Measurements from ENCODE around the gene USP34.

Gene USP34

GRCh38 chr2:61353909-61354308 lies 117.0 kb downstream of the USP34 start:
- H3K27ac ChIP-seq, result no peak overlapping the region
- TF ChIP-seq CTCF (conservative IDR thresholded peaks at IDR 0.05), result no peak

- no peak for TF ChIP-seq CTCF (conservative IDR thresholded peaks at IDR 0.05)
- H3K27ac ChIP-seq, result no peak overlapping the region
Observed at GRCh38 chr2:61350777-61351176, 120.1 kb downstream of the USP34 start.

- no peak overlapping the region for H3K27ac ChIP-seq
- no peak for TF ChIP-seq CTCF (conservative IDR thresholded peaks at IDR 0.05)
Observed at GRCh38 chr2:61343141-61343540, 127.7 kb downstream of the USP34 start.

GRCh38 chr2:61340242-61340641 lies 130.6 kb downstream of the USP34 start:
- TF ChIP-seq CTCF (conservative IDR thresholded peaks at IDR 0.05), result no peak

GRCh38 chr2:61338447-61338846 lies 132.4 kb downstream of the USP34 start:
- no peak overlapping the region for H3K27ac ChIP-seq
- no peak for TF ChIP-seq CTCF (conservative IDR thresholded peaks at IDR 0.05)

More at GRCh38 chr2:61340242-61340641, 130.6 kb downstream of the USP34 start:
- H3K27ac ChIP-seq, result no peak overlapping the region

GRCh38 chr2:61335187-61335586 lies 135.7 kb downstream of the USP34 start:
- TF ChIP-seq CTCF (conservative IDR thresholded peaks at IDR 0.05), result no peak
- H3K27ac ChIP-seq, result no peak overlapping the region

GRCh38 chr2:61334466-61334865 lies 136.4 kb downstream of the USP34 start:
- no peak overlapping the region for H3K27ac ChIP-seq
- no peak for TF ChIP-seq CTCF (conservative IDR thresholded peaks at IDR 0.05)
